NK-92 treated with Interleukin-12 subunit alpha and Interleukin-12 subunit beta, amount 100 ng/mL, for 24 hours (cell line): ENCODE measurements around the gene CSMD2.

Experiments
- DNase-seq: peaks from one replicate; lab custom pipeline; 2025; lab: John Stamatoyannopoulos, UW

CSMD2 gene

GRCh38 chr1:33713058-33713877 lies 451.8 kb downstream of the CSMD2 start:
- no peak for DNase-seq

DNA sequence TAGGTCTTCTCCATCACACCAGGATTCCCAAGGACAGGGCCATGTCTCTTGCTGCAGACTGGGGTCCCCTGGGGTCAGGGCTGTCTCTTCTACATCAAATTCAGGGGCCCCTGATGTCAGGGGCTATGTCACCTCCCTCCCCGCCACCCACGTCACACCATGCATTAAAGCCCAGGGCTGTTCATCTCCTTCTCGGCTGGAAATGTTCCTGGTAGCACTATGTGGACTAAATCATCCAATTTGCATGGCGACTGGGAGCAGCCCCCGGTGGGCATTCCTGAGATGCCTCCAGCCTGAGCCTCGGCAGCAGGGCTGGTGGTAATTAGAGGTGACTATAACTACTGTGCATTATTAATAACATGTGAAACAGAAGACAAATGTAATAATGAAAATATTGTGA lies 452.8 kb downstream of the CSMD2 start:
- no peak for DNase-seq

DNA sequence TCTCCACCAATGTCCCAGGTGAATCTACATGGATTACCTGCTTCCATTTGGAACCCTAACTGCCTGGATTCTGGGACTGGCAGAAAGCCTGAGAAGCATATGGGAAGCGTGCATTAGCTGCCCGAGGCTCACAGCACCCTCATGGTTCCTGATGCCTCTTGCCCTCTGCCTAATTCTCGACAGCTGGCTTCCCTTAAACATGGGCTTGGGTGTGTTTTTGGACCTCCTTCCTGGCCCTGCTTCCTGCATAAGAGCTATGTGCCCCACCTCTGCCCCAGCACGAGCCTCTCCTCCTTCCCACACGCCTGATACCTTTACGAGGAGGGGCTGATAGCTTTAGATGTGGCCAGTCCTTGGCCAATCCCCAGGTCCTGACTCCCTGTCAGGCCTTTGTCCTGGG lies 453.5 kb downstream of the CSMD2 start:
- no peak for DNase-seq

DNA sequence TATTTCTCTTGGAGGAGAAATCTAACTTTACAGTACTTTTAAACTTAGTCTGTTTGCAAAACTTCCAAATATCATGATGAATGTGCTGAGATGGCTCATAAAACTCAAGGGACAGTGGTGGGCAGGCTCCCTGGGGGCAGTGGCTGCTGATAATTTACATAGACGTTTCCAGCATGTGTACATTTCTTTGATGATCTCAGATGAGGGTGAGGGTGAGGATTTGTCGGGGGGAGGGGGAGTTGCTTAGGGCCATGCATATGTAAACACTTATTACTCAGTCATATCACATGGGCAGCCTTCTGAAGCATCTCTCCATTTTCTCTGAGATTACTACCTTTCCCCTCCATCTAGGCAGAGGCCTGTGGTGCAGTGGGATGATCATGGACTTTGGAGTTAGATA lies 454.1 kb downstream of the CSMD2 start:
- no peak for DNase-seq

- no peak for DNase-seq
Measured at GRCh38 chr1:33709783-33710718, 455.0 kb downstream of the CSMD2 start.

- no peak for DNase-seq
Measured at GRCh38 chr1:33709174-33709782, 455.8 kb downstream of the CSMD2 start.

DNA sequence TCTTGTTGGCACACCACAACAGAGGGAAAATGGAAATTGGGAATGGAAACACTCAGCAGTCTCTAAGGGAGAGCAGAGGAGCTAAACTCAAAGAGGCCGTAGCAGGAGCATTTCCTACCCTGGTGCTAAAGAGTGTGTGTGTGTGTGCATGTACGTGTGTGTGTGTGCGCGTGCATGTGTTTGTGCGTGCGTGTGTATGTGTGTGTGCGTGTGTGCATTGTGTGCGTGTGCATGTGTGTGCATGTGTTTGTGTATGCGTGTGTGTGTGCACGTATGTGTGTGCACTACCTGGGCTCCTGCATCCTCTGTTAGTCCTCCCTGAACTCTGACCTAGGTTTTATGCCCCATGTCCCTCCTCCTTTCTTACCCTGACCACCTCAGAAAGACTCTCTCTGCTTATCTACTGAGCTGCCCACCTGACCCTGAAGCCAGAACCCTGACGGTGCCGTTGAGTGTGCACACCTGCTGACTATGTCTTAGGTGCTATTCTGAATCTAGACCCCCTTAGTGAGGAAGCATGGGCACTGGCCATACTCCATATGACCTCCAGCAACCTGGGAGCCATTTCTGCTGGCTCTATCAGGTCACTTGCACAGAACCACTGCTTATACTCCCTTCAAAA lies 458.3 kb downstream of the CSMD2 start:
- no peak for DNase-seq

DNA sequence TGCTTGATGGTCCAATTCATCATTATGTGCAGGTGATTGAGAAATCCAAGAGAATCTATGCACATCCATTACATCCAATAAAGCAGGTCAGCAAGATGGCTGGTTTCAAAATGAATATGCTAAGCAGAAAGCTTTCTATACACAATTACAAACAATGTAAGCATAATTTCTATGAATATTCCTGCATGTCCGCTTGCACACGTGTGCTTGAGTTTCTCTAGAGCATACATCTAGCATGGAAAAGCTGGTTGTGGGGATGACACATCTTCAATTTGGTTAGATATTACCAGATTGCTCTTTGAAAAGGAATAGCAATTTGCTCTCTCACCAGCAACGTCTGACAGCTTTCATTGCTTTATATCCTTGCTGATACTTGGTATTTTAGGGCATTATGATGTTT lies 461.6 kb downstream of the CSMD2 start:
- no peak for DNase-seq

DNA sequence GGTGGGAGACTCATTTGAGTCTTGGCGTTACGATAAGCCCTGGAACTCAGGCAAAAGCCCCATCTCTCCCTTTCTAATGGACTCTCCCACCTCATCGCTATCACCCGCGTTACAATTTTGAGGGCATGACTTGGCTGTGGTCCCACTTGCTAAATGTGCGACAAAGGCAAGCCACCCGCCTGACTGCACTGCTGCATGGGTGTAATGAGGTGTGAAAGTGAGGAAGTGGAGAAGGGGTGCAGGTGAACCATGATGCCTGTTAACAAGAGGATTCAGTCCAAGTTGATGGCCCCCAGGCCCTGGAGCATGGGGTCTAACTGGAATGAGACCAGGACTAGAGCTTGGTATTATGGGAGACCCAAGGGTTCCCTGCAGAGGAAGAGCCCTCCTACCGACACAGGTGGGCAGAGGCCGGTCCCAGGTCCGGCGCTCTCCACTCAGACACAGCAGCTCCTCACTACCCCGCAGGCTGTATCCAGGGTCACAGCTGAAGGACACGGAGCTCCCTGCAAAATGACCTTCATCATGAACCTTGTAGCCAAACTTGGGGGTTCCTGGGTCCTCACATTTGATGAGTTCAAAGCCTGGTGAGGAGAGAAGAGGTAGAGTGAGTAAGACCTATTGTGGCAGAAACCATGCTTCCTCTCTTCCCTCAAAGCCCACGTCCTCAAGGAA lies 466.5 kb downstream of the CSMD2 start:
- DNase-seq: no peak

GRCh38 chr1:33697816-33698215 lies 467.2 kb downstream of the CSMD2 start:
- no peak for DNase-seq

GRCh38 chr1:33696962-33697361 lies 468.1 kb downstream of the CSMD2 start:
- no peak for DNase-seq

GRCh38 chr1:33696311-33696710 lies 468.7 kb downstream of the CSMD2 start:
- DNase-seq: no peak

GRCh38 chr1:33692206-33693188 lies 472.5 kb downstream of the CSMD2 start:
- no peak for DNase-seq

DNA sequence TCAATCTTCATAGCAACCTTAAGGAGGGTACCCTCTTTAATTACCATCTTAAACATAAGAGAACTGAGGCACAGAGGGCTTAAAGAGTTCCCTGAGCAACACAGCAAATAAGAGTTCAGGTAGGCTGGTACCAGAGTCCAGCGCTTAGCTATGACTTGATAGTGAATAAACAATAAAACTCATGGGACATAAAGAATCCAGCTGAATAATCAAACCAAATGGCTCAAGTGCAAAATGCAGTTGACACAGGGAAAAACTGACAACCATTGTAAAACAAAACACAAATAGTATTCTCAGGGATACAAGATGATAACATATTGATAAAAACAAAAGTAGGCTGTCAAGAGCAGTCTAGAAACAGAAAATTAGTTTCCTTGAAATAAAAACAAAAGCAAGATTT lies 478.0 kb downstream of the CSMD2 start:
- no peak for DNase-seq

GRCh38 chr1:33686551-33686950 lies 478.5 kb downstream of the CSMD2 start:
- DNase-seq: no peak

GRCh38 chr1:33685256-33685655 lies 479.8 kb downstream of the CSMD2 start:
- no peak for DNase-seq

GRCh38 chr1:33684396-33685179 lies 480.4 kb downstream of the CSMD2 start:
- no peak for DNase-seq

DNA sequence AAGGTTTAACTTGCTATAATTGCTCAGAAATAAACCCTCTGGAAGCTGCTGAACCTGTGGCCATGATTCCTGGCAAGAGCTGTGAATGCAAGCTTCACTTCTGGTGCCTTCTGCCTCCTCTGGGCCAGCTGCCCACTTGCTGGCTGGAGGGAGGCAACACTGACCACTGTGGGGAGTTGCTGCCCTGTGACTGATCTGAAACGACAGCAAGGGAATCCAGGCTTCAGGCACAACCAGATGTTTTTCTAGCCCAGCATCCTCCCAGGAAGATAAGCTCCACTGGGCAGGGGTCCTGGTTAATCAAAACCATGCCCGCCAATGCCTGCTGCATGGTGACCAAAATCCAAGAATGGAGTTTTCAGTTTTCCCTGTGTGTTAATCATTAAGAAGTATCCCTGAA lies 481.1 kb downstream of the CSMD2 start:
- no peak for DNase-seq

DNA sequence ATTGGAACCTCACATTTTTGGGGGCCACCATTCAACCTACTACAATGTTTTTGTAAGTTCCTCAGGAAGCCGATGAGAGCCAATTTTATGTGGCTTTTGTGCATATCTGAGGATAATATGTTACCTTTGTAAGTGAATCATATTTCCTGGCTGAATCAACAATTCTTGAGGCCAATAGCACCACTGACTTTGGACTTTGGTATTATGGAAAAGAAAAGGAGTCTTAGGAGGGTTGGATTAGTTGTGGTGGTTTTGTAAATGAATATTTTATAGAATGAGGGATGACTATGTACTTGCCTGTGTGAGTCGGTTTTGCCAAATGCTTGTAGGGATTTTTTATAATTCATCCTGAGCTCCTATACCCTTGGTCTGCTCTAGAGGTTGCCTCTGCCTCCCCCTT lies 482.7 kb downstream of the CSMD2 start:
- DNase-seq: no peak
